Panc1 (cell line): Measurements from ENCODE around the gene DOK7.

ENCODE experiments used
- CTCF ChIP-seq: fragments of 450-650 bp; IDR thresholded peaks from 2 replicates; pipeline ENCODE4 v1.5.1; 2017; ENCODE audit warnings: mild to moderate bottlenecking
- POLR2AphosphoS5 ChIP-seq: IDR thresholded peaks from 2 replicates; pipeline ENCODE4 v1.6.1; 2012; ENCODE audit warnings: mild to moderate bottlenecking, low read depth, low read length, moderate library complexity

GRCh38 chr4:3422808-3423297 lies 40.3 kb upstream of the DOK7 start:
- TF ChIP-seq POLR2AphosphoS5 (no peak), CTCF (no peak)
